HepG2 (cell line): ENCODE measurements around the gene HCFC1R1. TPM values are rescaled to one million over a fixed set of nuclear protein-coding genes. Genes with fewer than 3 reads are reported as not detected.

ENCODE experiments used
- HMGXB4 ChIP-seq, 2 experiments: sonication (generic) in 1 of 2; formaldehyde crosslinking in 1 of 2; IDR thresholded peaks; 2 replicates each; pipeline versions ENCODE4 v1.4.0 to v1.6.1; 2018 to 2020; ENCODE audit warnings: missing genetic modification reagents in 2 of 2, borderline replicate concordance in 1 of 2, low read depth in 1 of 2, mild to moderate bottlenecking in 1 of 2, missing biosample characterization in 1 of 2
- SMARCE1 ChIP-seq: fragments of 450-650 bp; IDR thresholded peaks from 2 replicates; pipeline ENCODE4 v1.6.1; 2017; ENCODE audit warnings: borderline replicate concordance
- SPEN ChIP-seq: sonication (generic); formaldehyde crosslinking; IDR thresholded peaks from 2 replicates; pipeline ENCODE4 v1.5.1; 2020; ENCODE audit warnings: low read depth, mild to moderate bottlenecking, missing genetic modification reagents
- ZNF124 ChIP-seq: sonication (generic); formaldehyde crosslinking; IDR thresholded peaks from 2 replicates; pipeline ENCODE4 v1.4.0; 2020; ENCODE audit warnings: missing genetic modification reagents
- ZNF207 ChIP-seq: fragments of 450-650 bp; IDR thresholded peaks from 2 replicates; pipeline ENCODE4 v1.6.1; 2016; ENCODE audit warnings: antibody characterized with exemption, borderline replicate concordance
- ZNF281 ChIP-seq: sonication (generic); formaldehyde crosslinking; IDR thresholded peaks from 2 replicates; pipeline ENCODE4 v1.4.0; 2020; ENCODE audit warnings: missing genetic modification reagents, borderline replicate concordance
- ZNF292 ChIP-seq: sonication (generic); formaldehyde crosslinking; IDR thresholded peaks from 2 replicates; pipeline ENCODE4 v1.8.1; 2022; ENCODE audit warnings: mild to moderate bottlenecking, low read depth, missing genetic modification reagents, borderline replicate concordance
- ZNF350 ChIP-seq: sonication (generic); formaldehyde crosslinking; IDR thresholded peaks from 2 replicates; pipeline ENCODE4 v1.4.0; 2020; ENCODE audit warnings: mild to moderate bottlenecking, low read depth, missing genetic modification reagents, borderline replicate concordance
- ZNF367 ChIP-seq: sonication (generic); formaldehyde crosslinking; IDR thresholded peaks from 2 replicates; pipeline ENCODE4 v1.4.0; 2020; ENCODE audit warnings: missing genetic modification reagents, borderline replicate concordance
- ZNF512B ChIP-seq: sonication (generic); formaldehyde crosslinking; IDR thresholded peaks from 2 replicates; pipeline ENCODE4 v1.5.1; 2020; ENCODE audit warnings: missing genetic modification reagents, mild to moderate bottlenecking, borderline replicate concordance
- ZNF790 ChIP-seq: sonication (generic); formaldehyde crosslinking; IDR thresholded peaks from 2 replicates; pipeline ENCODE4 v1.8.0; 2022; ENCODE audit warnings: missing genetic modification reagents, mild to moderate bottlenecking, borderline replicate concordance
- polyA plus RNA-seq, 8 experiments: library from polyadenylated mRNA; depleted of rRNA in 3 of 8; stranded (reverse) in 7 of 8; unstranded in 1 of 8; fragments of >200 nt; fragmentation: Illumina TruSeq in 4 of 8; extraction: Trizol in 4 of 8; gene quantifications; 2 replicates each; pipeline versions ENCODE4 v1.2.1 to v1.2.3, GENCODE V29; 2011 to 2016; ENCODE audit warnings: low read depth in 4 of 8, missing spikeins in 1 of 8, mixed read lengths in 1 of 8; ENCODE audit not compliant: insufficient read depth in 1 of 8
- total RNA-seq, 5 experiments: library from RNA; depleted of rRNA; stranded (reverse); fragments of >200 nt; fragmentation: Illumina TruSeq; extraction: Trizol; gene quantifications; 2 replicates each; pipeline ENCODE4 v1.2.3, GENCODE V29; 2016; ENCODE audit warnings: low read depth in 1 of 5
- TF ChIP-seq, protein P1 (sequence below): sonication (generic); formaldehyde crosslinking; IDR thresholded peaks from 2 replicates; pipeline ENCODE4 v1.5.0; 2020; ENCODE audit warnings: missing genetic modification reagents
- TF ChIP-seq, protein P2 (sequence below): sonication (generic); formaldehyde crosslinking; IDR thresholded peaks from 2 replicates; pipeline ENCODE4 v1.8.1; 2023; ENCODE audit warnings: mild to moderate bottlenecking, moderate library complexity, missing genetic modification reagents
- TF ChIP-seq, protein P3 (sequence below): sonication (generic); formaldehyde crosslinking; IDR thresholded peaks from 2 replicates; pipeline ENCODE4 v1.4.0; 2020; ENCODE audit warnings: mild to moderate bottlenecking, missing genetic modification reagents

The HCFC1R1 gene
- total and polyA plus RNA-seq, 2 of the 13 experiments (the other 11 are each of a cell fraction or from before 2014, with no cell fraction given) = 13.8 to 16.1 TPM

GRCh38 chr16:3023669-3024478 lies at the start of gene HCFC1R1, which contains the start of gene THOC6 (continued):
- TF ChIP-seq, protein P1, sequence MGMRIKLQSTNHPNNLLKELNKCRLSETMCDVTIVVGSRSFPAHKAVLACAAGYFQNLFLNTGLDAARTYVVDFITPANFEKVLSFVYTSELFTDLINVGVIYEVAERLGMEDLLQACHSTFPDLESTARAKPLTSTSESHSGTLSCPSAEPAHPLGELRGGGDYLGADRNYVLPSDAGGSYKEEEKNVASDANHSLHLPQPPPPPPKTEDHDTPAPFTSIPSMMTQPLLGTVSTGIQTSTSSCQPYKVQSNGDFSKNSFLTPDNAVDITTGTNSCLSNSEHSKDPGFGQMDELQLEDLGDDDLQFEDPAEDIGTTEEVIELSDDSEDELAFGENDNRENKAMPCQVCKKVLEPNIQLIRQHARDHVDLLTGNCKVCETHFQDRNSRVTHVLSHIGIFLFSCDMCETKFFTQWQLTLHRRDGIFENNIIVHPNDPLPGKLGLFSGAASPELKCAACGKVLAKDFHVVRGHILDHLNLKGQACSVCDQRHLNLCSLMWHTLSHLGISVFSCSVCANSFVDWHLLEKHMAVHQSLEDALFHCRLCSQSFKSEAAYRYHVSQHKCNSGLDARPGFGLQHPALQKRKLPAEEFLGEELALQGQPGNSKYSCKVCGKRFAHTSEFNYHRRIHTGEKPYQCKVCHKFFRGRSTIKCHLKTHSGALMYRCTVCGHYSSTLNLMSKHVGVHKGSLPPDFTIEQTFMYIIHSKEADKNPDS (CRISPR knock-in tag) = no peak
- TF ChIP-seq SPEN (peak; percentile 81), ZNF512B (CRISPR knock-in tag) (no peak), ZNF350 (peak; percentile 91; the same call in 1 of the 2 replicates), SMARCE1 (no peak), ZNF367 (CRISPR knock-in tag) (no peak), ZNF207 (no peak), ZNF281 (CRISPR knock-in tag) (peak; percentile 88), ZNF292 (CRISPR knock-in tag) (no peak), ZNF124 (CRISPR knock-in tag) (peak; percentile 88), HMGXB4 (CRISPR knock-in tag; IDR thresholded peaks at IDR 0.05; ENCODE audit: borderline replicate concordance in 1 of 2, low read depth in 1 of 2) (peak; percentile 49 to 75; a peak in 3 of 4 replicates), ZNF790 (CRISPR knock-in tag) (peak; percentile 88; the same call in 1 of the 2 replicates)
- TF ChIP-seq, protein P2, sequence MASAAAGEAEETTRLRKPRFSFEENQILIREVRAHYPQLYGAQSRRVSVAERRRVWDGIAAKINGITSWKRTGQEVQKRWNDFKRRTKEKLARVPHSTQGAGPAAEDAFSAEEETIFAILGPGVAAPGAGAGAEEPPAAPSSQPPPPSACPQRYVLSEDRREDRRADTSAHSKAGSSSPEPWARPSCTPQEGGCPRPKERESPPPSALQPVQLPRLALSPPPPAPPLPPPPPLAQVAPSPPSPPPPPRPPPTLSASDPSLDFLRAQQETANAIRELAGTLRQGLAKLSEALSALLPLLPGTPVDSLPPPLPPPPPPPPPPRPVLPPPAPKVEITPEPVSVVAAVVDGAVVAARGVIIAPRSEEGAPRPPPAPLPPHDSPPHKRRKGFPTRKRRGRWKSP = no peak; the same call in 1 of the 2 replicates
- TF ChIP-seq, protein P3, sequence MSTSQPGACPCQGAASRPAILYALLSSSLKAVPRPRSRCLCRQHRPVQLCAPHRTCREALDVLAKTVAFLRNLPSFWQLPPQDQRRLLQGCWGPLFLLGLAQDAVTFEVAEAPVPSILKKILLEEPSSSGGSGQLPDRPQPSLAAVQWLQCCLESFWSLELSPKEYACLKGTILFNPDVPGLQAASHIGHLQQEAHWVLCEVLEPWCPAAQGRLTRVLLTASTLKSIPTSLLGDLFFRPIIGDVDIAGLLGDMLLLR (CRISPR knock-in tag) = 0 out of 2 replicates have a peak, but pooled peaks have one; percentile 20
